Measurements from ENCODE around the gene CDC25B.

GRCh38 chr20:3801299-3801698, 5.2 kb downstream of the CDC25B start:
- TF ChIP-seq JARID2 (CRISPR knock-in tag; IDR thresholded peaks at IDR 0.05; ENCODE audit: insufficient replicate concordance) (no peak), POLR2A (IDR thresholded peaks at IDR 0.05; ENCODE audit: insufficient read depth in 1 of 2, low read depth in 2 of 2, low read length in 2 of 2) (no peak), ZZZ3 (CRISPR knock-in tag; IDR thresholded peaks at IDR 0.05; ENCODE audit: borderline replicate concordance) (no peak), NKX3-1 (CRISPR knock-in tag; IDR thresholded peaks at IDR 0.05) (no peak), EP300 (IDR thresholded peaks at IDR 0.05; ENCODE audit: low read depth in 2 of 2, low read length in 2 of 2) (no peak), EP300 (CRISPR knock-in tag; IDR thresholded peaks at IDR 0.05; ENCODE audit: borderline replicate concordance) (no peak), ZNF766 (CRISPR knock-in tag; IDR thresholded peaks at IDR 0.05; ENCODE audit: borderline replicate concordance) (no peak), ZNF687 (CRISPR knock-in tag; IDR thresholded peaks at IDR 0.05) (no peak), RAD51 (IDR thresholded peaks at IDR 0.05; ENCODE audit: borderline replicate concordance) (no peak), RELA (CRISPR knock-in tag; IDR thresholded peaks at IDR 0.05) (no peak), MBD4 (IDR thresholded peaks at IDR 0.05; ENCODE audit: borderline replicate concordance, low read length) (no peak)
- TF ChIP-seq, protein P1, sequence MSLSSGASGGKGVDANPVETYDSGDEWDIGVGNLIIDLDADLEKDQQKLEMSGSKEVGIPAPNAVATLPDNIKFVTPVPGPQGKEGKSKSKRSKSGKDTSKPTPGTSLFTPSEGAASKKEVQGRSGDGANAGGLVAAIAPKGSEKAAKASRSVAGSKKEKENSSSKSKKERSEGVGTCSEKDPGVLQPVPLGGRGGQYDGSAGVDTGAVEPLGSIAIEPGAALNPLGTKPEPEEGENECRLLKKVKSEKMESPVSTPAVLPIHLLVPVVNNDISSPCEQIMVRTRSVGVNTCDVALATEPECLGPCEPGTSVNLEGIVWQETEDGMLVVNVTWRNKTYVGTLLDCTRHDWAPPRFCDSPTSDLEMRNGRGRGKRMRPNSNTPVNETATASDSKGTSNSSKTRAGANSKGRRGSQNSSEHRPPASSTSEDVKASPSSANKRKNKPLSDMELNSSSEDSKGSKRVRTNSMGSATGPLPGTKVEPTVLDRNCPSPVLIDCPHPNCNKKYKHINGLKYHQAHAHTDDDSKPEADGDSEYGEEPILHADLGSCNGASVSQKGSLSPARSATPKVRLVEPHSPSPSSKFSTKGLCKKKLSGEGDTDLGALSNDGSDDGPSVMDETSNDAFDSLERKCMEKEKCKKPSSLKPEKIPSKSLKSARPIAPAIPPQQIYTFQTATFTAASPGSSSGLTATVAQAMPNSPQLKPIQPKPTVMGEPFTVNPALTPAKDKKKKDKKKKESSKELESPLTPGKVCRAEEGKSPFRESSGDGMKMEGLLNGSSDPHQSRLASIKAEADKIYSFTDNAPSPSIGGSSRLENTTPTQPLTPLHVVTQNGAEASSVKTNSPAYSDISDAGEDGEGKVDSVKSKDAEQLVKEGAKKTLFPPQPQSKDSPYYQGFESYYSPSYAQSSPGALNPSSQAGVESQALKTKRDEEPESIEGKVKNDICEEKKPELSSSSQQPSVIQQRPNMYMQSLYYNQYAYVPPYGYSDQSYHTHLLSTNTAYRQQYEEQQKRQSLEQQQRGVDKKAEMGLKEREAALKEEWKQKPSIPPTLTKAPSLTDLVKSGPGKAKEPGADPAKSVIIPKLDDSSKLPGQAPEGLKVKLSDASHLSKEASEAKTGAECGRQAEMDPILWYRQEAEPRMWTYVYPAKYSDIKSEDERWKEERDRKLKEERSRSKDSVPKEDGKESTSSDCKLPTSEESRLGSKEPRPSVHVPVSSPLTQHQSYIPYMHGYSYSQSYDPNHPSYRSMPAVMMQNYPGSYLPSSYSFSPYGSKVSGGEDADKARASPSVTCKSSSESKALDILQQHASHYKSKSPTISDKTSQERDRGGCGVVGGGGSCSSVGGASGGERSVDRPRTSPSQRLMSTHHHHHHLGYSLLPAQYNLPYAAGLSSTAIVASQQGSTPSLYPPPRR (CRISPR knock-in tag; IDR thresholded peaks at IDR 0.05; ENCODE audit: borderline replicate concordance): no peak
- TF ChIP-seq, protein P2, sequence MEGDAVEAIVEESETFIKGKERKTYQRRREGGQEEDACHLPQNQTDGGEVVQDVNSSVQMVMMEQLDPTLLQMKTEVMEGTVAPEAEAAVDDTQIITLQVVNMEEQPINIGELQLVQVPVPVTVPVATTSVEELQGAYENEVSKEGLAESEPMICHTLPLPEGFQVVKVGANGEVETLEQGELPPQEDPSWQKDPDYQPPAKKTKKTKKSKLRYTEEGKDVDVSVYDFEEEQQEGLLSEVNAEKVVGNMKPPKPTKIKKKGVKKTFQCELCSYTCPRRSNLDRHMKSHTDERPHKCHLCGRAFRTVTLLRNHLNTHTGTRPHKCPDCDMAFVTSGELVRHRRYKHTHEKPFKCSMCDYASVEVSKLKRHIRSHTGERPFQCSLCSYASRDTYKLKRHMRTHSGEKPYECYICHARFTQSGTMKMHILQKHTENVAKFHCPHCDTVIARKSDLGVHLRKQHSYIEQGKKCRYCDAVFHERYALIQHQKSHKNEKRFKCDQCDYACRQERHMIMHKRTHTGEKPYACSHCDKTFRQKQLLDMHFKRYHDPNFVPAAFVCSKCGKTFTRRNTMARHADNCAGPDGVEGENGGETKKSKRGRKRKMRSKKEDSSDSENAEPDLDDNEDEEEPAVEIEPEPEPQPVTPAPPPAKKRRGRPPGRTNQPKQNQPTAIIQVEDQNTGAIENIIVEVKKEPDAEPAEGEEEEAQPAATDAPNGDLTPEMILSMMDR (CRISPR knock-in tag; IDR thresholded peaks at IDR 0.05): no peak
- TF ChIP-seq, protein P3, sequence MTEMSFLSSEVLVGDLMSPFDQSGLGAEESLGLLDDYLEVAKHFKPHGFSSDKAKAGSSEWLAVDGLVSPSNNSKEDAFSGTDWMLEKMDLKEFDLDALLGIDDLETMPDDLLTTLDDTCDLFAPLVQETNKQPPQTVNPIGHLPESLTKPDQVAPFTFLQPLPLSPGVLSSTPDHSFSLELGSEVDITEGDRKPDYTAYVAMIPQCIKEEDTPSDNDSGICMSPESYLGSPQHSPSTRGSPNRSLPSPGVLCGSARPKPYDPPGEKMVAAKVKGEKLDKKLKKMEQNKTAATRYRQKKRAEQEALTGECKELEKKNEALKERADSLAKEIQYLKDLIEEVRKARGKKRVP (CRISPR knock-in tag; IDR thresholded peaks at IDR 0.05): no peak

Data from HepG2 (cell line).